Stimulated activated CD4-positive, alpha-beta T cell treated with anti-CD3 and anti-CD28 coated beads, Interleukin-4, amount 100 ng/mL, for 48 hours (primary cell): Measurements from ENCODE around the gene FNDC8.
"Not testable (repeated sequence)": the region's sequence is repeated elsewhere in the genome, so short reads cannot be mapped to it uniquely, and the experiment has no call there.

ENCODE experiments used
- DNase-seq, 2 donors: peaks; one replicate each; pipeline ENCODE4 v3.0.0-alpha.2; 2020; ENCODE audit warnings: low read depth in 2 of 2

Gene FNDC8

DNA sequence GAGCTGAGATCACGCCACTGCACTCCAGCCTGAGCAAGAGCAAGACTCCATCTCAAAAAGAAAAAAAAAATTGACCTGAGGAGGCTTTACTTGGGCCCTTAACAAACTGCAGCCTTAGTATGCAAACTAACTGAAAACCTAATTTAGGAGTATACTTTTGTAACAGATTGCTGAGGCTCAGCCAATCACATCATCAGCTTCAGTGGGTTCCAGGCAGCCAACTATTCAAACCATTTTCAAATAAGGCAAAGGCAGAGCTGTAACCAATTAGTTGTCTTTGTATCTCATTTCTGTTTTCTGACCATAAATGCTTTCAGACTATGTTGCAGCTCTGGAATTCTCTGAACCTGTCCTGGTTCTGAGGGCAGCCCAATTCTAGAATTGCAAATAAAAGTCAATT lies 25.7 kb upstream of the FNDC8 start:
- DNase-seq: no peak

DNA sequence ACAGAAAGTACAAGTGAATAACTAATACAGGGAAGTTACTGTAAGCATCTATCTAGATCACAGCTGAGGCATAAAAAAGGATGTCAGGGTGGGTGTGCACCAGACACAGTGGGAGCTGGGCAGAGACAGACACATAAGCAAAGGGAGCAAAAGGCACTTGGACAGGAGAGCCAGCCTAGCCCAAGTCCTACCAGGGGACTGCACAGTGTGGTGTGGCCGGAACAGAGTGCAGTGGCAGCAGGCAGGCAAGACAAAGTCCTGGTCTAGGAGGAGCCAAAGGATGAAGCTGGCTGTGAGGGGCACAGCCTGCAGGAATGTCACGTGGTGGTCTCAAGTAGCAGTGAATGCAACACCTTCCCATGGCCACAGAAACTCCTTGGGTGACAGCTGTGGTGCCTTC lies 23.6 kb upstream of the FNDC8 start:
- DNase-seq: no peak

GRCh38 chr17:35099908-35100307 lies 21.5 kb upstream of the FNDC8 start:
- no peak for DNase-seq

GRCh38 chr17:35101036-35101435 lies 20.4 kb upstream of the FNDC8 start:
- DNase-seq: no peak

GRCh38 chr17:35101725-35102124 lies 19.7 kb upstream of the FNDC8 start:
- no peak for DNase-seq

- DNase-seq: no peak
Measured at GRCh38 chr17:35103271-35103670, 18.1 kb upstream of the FNDC8 start.

- no peak for DNase-seq
Measured at GRCh38 chr17:35104844-35105450, 16.5 kb upstream of the FNDC8 start.

GRCh38 chr17:35110791-35111190 lies 10.6 kb upstream of the FNDC8 start:
- not testable (repeated sequence) for DNase-seq

DNA sequence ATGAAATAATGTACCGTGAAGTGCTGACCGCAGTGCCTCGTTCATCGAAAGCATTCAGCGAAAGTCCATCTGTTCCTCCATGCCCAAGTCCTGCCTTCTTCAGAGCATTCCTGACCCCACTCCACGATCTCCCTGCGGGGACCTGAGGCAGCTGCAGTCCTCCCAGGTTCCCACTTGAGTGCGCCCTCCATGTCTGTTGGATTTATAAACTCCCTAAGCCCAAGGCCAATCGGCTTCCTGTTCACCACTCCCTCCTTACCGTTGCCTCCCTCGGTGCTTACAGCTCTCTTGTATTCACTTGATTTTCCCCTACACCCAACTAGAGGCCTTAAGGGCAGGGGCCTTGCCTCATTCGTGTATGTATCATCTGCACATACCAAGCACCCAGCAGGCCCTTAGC lies 4.6 kb upstream of the FNDC8 start:
- DNase-seq: no peak

DNA sequence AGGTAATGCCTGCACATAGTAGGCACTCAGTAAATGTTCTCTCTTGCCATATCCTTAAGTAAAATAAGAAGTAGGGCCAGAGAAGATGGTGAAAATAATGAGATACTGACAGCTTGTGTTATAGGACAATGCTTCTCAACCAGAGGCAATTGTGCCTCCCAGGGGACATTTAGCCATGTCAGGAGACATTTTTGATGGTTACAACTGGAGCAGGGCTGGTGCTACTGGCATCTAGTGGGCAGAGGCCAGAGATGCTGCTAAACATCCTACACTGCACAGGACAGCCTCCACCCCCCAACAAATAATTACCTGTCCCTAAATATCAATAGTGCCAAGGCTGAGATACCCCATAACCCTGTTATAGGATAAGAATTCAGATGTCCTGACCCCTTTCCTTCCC lies 3.4 kb upstream of the FNDC8 start:
- no peak for DNase-seq

GRCh38 chr17:35119370-35120165 lies 1.8 kb upstream of the FNDC8 start, which contains the start of gene RAD51D:
Gene RAD51D (minus strand): TSS chr17:35119860. CDS start chr17:35119613, 247 bp downstream.
- peak; percentile 68 to 70 for DNase-seq

DNA sequence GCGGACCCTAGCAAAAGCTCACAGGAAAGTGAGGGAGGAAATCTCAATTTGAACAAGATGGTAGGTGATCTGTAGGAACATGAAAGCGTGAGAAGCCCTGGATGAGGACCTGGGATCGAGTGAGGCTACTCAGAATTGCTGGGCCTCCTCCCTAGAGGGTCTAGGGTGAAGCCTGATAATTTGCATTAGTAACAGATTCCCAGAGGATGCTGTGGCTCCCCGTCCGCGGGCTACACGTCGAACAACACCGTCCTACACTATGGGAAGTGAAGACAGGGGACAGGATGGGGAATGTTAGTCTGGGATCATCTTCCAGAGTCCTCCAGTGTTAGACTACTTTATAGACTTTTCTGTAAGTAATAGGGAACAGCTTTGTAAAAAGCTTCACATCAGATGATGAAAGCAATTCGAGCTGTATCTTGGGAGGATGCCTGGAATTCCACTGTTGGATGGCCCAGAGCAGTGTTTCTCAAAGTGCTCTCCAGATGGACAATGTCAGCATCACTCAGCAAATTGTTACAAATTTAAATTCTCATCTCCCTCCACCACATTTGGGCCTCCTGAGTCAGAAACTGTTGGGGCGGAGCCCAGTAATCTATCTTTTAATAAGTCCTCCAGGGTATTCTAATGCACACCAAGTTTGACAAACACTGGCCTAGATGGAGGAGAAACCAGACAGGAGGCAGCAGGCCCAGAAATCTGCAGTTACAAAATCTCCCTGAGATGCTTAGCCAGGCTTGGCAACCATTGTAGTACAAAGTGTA lies 6.5 kb downstream of the FNDC8 start:
- no peak for DNase-seq

DNA sequence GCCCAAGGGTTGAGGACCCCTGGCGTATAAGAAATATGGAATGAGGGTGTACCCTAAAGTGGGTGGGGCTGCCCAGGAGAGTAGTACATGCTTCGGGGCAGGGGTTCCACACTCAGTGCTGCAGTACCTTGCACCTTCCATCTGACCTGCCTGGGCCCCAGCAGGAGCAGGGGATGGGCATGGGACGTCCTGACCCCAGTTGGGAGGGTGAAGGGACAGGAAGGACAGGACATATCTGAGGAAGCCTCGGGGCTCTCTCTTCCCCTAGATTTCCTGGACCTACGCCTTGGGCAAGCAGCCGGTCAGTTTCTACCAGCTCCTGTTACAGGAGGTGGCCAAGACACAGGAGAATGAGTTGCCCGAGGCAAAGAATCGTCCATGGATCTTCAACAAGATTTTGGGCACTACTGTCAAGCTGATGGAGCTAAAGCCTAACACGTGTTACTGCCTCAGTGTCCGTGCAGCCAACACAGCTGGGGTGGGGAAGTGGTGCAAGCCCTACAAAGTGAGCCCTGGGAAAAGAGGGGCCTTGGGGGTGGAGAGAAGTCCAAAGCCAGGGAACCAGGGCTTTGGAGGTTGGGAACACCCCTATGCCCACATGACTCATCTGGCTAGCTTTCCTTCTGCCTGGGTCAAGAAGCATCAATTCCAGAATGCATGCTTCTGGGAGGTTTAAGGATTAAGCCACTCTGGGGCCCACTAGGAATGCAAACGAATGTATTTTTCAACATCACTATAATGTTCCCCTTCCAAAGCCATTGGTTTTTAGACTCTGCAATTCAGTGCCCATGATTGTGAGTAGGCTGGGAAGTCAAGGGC lies 7.9 kb downstream of the FNDC8 start:
- no peak for DNase-seq

DNA sequence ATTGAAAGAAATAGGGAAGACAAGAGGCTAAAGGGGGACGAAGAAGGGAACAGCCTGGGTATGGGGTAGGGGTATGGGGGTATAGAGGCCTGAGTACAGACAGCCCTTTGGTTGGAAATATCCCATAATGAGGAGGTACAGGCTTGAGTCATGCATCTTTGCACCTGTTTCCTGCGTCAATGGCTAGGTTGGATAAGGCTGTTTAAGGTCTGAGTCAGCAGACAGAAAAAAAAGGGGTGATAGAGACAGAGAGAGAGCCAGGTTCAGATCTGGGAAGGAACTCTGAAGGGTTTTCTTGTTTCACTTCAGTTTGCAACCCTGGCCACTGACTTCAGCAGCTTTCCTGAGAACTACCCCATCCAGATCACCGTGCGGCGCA lies 8.5 kb downstream of the FNDC8 start:
- DNase-seq: no peak

DNA sequence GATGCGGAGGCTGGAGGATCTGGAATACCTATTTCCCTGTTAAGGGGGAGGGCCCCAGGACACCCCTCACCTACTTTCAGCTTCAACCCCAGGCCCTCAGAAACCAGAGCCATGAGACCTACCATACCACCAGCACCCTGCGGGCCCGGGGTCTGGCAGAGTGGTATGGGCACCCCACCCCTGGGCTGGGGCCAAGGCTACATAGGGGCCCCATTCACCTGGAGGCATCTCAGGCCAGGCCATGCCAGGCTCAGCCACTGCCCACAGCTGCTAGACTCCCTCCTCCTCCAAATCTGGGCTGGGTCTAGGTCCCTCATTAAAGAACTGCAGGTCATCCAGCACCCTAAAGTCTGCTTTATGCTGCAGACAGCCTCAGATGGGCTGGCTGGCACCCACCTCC lies 9.0 kb downstream of the FNDC8 start:
- no peak for DNase-seq

DNA sequence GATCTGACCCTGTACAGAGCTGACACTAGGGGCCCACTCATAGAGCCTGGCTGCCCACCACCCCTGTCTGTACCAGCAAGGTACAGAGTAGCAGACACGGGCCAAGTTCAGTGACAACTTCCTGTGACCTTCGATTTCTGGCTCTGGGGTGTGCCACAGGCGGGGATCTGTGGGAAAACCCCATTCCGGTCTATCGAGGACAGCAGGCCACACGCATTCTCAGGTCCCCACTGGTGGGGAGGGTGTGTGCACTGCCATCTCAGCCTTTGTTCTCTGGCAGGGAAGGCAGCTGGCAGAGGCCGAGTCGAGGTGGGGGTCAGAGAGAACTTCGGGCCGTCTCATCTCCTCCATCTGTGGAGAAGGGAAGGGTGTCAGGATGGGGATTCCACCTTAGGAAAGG lies 10.7 kb downstream of the FNDC8 start:
- no peak for DNase-seq

DNA sequence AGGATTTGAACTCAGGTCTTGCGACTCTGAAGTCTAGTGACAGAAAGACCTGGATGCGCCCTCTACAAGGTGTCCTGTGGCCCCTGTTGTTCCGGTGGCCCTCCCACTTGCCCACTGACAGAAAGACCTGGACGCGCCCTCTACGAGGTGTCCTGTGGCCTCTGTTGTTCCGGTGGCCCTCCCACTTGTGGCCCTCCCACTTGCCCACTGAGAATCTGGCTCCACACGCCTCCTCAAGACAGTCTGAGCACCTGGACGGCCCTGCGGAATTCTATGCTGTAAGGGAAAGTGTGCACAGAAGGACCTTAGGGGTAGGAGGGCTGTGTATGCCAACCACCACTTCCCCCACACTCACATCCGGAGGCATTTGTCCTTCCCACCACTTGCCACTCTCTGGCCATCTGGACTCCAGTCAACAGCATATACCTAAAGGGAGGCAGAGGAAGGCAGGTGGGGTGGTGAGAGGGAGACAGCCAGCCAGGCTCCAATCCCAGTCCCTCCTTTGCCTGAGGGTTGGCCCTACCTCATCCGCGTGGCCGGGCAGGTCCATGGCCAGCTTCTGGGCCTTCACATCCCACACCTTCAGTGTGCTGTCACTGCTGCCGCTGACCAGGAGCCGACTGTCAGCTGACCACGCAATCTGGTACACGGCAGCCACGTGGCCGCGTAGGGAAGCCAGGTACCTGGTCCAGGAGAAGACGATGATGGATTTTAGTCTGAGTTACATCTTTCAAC lies 11.6 kb downstream of the FNDC8 start:
- DNase-seq: no peak

DNA sequence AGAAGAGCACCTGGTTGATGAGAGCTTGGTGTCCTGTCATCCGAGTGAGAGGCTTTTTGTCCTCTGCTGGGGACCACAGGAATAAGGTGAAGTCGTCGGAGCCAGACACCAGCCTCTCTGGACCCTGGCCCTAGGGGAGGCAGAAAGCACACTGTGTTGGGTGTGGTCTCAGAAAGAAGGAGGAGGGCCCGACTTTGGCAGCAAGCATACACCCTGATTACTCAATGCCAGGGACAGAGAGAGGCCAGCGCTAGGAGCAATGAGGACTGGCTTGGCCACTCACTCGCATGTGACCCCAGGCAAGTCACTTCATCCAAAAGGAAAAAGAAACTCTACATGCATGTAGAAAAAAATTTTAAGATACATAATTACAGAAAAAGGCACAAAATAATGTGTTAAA lies 13.9 kb downstream of the FNDC8 start:
- no peak for DNase-seq

- DNase-seq: no peak
Measured at GRCh38 chr17:35138218-35138617, 16.8 kb downstream of the FNDC8 start.

DNA sequence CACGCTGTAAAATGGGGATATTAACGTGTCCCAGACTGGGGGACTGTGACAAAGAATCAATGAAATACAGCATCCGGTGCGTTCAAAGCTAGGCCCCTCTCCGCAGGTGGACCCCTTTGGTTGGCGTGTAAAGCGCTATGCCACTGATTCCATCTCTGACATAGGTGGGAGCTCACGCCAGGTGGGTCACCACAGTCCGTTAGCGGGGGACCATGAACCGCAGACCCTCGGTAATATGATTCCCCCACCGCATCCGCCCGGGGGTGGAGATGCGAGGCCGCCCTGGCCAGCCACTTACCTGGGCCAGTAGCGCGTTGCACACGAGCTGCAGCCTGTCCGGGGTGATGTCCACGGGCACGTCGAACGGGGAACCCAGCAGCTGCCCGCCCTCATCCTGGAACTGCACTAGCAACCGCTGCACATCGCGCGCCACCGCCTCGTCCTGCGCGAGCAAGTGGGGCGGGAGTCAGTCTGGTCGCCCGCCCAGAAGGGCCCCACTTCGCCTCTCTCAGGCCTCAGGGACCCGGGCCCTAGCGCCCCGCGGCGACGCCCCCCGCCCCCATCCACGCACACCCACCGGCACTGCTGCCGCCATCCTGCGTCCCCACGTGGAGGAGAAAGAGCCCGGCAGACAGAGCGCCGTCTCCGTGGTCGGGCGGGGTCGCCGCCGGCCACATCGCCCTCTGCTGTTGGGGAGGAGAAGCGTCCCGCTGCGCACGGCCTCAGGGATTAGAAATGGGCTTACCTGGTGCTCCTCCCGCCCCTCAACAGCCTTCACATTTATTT lies 20.5 kb downstream of the FNDC8 start, which contains the start of gene NLE1:
TSS of gene NLE1 (minus strand) at position 623 of the 786 bp plus-strand sequence. CDS start at position 595, 28 bp downstream.
- peak; percentile 84 to 88 for DNase-seq
